Stimulated activated CD8-positive, alpha-beta memory T cell treated with anti-CD3 and anti-CD28 coated beads, Interleukin-15, amount 100 ng/mL, for 48 hours (primary cell): ENCODE measurements around the gene MYLK.

ENCODE experiments used
- DNase-seq, 2 donors: peaks; one replicate each; pipeline ENCODE4 v3.0.0-alpha.2; 2020; ENCODE audit warnings: low read depth in 2 of 2

Gene MYLK

DNA sequence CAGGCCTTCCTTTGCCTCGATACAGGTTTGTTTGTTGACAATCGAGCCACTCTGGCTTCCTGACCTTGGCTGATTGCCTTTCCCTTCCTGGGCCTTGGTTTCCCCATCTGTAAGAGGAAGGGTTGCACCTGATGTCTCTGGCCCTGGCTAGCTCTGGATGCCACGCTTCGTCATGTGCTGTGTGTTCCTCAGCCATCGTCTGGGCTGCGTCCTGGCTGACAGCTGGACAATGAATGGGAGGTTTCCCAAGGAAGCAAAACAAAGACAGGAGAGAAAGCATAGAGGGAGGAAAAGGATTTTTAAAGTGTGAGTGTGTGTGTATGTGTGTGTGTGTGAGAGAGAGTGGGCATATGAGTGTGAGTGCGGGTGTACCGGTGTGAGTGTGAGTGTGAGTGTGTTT lies 234.0 kb downstream of the MYLK start:
- DNase-seq, result no peak

DNA sequence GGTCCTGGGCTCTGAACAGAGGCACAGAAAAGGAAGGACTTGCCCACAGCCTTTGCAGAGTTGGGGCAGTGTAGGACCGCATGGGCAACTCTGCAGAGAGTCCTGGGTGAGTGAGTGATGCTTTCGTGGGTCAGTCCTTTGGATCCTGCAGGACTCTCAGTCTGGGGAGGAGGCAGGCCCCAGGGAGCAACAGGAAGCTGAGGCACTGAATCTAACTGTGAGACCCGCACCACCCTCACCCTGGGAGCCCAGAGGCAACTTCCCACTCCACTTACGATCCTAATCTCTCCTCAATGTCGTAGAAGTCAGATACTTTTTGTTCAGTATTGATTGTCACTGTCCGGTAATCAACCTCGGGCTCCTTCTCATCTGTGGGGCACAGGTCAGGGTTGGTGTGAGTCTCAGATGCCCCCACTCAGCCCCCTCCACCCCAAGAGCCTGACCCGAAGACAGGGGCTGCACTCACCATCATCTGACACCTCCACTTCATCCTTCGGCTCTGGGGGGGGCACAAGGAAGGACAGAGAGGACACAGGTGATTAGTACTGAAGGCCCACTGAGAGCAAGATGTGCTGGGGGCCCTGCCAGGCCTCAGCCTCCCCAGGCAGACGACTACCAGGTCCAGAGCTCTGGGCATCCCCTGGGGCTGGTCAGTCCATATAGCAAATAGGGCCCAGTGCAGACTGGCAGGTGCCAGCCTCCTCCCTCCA lies 235.3 kb downstream of the MYLK start:
- no peak for DNase-seq

DNA sequence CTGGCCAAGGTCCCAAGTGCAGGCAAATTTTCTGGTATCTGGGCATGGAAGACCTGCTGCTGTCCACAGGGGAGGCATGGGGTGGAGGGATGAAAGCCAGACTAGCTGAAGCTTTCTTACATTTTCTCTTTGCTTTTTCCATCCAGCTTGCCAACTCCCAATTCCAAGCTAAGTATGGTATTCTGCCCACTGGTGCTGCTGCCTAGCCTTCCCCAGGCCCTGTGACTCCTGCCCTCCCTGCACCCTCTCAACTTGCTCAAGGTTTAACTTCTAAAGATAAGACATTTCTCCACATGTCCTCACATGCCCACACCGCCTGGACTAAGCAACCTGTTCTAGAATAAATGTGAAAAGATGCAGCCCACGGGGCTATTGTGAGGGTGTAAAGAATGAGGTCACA lies 239.8 kb downstream of the MYLK start:
- no peak for DNase-seq

DNA sequence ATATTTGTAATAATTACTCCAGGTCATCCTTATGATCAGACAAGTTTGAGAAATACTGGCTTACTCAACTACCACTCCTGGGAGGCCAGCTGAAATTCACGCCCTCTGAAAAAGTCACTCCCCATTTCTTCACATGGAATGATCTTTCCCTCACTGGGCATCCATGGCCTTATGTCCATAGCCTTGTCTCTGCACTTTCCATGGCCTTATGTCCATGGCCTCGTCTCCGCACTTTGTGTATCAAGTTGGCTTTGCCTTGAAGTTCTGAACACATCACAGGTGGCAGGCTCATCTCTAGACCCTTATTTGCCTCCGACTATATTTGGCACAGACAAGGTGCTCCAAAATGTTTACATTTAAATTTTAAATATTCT lies 241.2 kb downstream of the MYLK start:
- DNase-seq, result no peak

DNA sequence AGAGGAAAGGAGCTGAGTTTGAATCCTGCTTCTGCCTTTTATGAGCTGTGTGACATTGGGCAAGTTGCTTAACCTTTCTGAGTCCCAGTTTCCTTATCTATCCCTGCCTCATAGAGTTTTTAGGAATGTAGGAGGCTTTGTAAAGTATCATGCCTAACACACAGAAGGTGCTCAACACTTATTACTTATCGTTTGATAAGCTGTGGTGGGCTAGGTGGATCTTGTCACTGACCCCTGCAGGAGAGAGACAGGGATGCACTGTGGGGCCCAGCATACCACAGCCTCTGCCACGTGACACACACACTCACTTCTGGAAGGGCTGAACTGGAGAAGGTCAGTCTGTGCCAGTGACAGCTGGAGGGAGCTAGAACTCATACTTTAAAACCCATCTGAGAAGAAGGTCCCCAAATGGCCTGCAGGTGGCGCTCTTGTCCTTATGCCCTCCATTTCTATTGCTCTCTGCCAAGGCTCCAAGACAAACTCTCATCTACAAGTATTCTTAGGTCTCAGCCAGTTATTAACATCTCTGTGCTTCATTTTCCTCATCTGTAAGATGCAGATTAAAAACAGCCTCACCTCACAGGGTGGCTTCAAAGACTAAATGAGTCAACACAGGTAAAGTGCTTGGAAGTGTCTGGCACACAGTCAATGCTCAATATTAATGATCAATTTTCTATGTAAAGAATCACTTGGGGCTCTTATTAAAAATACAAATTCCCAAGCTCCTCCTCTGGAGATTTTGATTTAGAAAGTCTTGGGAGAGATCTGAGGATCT lies 241.8 kb downstream of the MYLK start:
- peak; percentile 20 to 23 for DNase-seq

DNA sequence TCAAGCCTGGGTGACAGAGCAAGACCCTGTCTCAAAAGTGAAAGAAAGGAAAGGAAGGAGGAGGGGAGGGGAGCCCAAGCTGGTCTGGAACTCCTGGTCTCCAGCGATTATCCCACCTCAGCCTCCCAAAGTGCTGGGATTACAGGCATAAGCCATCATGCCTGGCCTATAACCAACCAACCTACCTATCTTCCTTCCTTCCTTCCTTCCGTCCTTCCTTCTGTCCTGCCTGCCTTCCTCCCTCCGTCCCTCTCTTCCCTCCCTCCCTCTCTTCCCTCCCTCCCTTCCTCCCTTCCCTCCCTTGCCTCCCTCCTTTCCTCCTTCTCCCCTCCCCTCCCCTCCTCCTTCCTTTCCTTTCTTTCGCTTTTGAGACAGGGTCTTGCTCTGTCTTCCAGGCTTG lies 242.6 kb downstream of the MYLK start:
- no peak for DNase-seq

DNA sequence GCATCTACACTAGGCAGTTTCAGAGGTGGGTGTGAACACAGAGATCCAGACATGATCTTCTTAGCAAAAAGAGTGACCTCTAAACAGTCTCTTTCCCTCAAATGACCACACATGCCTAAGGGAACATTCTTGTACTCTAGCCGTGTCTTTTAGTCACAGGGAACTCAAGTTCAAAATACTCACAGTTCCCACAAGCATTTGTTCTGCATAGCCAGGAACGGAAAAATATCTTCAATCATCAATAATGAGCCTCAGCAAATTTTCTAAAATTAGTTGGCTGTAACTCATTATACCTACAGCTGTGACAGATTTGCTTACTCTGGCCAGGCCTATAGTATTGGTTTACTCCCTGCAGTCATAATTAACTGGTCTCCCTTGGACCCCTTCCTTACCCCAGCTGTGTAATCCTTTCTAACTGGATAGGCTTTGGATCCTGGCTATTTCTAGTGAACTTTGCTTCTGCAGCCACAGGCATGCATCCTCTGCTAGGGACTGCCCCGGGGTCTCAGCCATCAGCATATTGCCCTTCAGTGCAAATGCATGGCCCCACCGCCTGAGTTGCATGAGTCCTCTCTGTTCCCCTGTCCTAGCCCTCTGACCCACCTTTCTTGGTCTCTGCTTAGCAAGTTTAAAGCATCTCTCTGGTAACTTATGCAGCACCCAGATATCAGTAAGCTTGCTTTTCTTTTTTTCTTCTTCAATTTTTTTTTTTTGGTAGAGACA lies 243.2 kb downstream of the MYLK start:
- no peak for DNase-seq

DNA sequence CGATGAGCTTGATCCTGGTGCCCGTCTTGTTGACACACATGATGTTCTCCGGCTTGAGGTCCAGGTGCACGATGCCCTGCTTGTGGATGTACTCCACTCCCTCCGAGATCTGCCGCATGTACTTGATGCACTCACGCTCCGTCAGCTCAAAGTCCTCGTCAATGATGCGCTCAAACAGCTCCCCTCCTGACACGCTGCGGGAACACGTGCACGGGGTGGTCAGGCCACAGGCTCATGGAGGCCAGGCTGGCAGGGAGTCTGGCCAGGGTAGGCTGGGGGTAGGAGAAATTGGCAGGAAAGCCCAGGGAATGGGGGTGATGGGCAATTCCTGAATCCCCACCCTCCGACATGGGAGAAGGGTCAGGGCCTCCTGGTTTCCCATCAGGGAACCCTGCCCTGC lies 243.8 kb downstream of the MYLK start:
- no peak for DNase-seq

DNA sequence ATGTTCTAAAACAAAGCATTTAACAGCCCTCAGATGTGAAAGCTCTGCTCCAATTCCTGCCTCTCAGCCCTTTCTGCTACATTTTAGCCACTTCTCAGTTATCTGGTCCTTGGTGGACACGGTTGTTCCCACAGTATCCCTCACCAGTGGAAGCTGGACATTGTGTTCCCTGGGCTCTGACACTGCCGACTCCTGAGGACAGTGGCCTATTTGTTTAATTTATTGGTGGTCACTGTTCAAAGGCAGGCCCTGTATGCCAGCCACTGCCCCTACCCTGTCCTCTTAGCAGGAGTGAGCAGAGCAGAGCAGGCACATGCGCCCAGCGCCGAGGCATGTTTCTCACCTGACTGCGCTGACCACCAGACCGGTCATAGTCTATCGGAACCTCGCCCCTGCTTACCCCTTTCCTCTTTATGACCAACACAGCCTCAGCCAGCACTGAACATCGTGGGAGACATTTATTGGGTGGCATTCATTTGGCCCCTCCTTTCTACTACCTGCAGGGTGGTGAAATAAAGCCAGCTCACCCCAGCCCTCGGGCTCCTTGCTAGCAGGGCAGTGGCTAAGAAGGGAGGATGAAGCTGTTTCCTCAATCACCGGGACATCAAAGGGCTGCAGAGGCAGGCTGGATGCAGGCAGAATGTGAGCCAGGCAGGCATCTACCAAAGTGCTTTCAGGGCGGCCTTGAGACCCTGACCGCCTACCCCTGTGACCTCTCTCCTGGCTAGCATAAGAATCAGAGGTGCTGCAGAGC lies 245.0 kb downstream of the MYLK start:
- DNase-seq, result no peak

DNA sequence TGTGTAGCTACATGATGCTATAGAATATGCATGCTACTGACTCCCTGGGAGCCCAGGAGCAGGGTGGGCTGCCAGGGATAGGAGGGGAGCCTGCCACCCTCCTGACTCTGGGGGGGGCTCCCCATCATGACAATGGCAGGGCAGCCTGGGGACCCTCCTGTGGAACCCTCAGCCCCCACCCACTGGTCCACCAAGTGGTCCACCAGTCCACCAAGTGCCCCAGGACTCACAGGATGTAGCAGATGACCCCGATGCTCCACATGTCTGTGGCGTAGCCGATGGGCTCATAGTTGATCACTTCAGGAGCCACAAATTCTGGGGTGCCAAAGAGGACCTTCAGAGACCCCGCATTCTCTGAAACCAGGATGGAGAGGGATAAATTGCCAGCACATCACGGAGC lies 246.3 kb downstream of the MYLK start:
- no peak for DNase-seq

DNA sequence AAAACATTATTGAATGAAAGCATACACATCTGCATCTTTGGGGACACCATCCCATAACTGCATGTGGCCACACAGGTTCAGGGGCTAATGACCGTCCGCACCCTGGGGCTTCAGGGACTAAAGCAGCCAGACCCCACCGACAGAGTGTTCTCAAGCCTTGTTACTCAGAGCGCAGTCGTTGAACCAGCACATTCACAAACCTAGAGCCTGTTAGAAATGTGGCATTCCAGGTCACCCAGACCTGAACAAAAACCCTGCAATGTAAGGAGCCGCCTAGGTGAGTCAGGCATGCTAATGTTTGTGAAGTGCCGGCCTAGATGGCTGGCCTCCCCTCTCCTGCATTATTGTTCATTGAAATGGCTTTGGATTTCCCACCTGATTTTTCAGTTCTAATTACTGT lies 247.0 kb downstream of the MYLK start:
- DNase-seq, result no peak

DNA sequence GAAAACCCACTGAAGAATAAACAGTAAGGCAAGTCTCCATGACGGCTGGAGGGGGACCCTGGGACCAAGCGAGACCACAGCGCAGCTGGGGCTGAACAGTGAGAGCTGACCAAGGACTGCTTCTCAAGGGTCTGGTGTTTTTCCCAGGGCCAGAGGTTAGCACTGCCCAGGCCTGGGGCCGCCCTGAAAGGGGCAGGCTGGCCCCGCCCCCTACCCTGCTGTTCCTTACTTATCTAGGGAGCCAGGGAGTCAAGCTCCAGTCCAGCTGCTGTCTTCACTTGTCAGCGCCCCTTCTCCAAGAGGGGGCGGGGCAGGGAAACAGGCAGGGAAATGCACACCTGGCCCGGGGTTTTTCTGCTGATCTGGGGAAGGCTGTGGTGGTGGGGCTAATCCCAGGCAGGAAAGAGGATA lies 247.7 kb downstream of the MYLK start:
- no peak for DNase-seq

DNA sequence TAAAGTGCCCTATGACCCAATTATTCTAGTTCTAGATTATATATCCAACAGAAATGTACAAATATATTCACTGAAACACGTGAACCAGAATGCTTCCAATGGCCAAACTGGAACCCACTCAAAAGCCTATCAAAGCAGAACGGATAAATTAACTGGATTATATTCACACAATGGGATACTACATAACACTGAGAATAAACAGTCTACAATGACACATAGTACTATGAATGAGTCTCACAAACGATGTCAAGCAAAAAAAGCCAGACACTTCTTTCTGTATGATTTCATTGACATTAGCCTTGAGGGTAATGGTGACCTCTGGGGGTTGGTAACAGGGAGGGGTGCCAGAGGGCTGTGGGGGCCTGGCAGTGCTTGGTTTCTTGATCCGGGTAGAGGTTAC lies 248.4 kb downstream of the MYLK start:
- DNase-seq, result no peak

DNA sequence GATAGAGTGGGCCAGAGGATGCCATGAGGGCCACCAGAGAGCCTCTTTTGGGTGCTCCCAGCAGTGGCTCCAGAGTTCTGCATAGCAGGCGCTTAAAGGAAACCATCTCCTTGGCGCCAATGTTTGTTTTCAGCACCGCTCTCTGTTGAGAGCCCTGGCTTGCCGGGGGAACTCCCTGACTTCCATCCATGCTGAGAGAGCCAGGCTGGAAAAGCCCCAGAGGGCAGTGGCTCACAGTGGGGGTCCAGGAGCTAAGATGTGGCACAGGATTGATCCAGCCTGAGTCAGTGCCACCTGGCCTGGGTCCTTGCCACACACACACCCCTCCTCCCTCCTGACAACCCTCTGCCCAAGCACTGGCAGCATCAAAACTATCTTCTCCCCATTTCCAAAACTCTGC lies 248.9 kb downstream of the MYLK start:
- no peak for DNase-seq

DNA sequence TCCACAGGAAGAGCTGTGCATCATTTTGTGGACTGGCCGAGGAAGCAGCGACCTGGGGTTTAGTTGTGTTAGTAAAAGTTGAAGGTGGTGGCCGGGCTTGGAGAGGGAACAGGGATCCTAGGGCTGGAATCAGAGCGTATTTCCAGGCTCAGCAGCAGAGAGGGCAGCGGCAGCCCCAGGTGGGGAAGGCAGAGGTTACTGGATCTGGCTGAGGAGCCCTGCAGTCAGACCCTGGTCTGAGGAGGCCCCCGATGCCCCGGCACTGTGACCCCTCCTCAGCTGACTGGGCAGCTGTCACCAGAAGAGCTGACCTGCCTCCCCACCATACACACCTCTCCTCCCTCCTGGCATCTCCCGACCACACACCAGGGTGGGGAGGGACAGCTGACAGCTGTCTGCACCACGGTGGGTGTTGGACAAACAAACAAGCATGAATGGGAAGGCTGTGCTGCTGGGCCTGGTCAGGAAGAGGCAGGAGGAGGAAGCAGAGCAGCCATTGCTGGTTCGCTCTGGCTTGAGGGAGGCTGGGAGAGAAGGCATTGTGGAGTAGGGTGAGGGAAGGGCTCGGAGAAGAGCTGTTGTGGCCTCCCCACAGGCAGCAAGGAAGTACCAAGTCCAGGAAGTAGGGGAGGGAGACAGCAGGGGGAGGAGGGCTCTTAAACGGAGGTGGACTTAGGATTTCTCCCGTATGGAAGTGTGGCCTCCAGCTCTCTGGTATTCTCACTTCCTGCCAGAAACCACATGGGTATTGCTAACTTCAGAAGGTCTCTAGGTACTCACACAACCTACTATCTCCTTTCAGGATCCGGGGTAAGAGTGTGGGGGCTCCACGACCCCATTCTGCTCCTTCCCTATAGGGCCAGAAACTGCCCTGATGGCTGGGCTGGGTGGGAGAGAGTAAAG lies 249.7 kb downstream of the MYLK start:
- no peak for DNase-seq

DNA sequence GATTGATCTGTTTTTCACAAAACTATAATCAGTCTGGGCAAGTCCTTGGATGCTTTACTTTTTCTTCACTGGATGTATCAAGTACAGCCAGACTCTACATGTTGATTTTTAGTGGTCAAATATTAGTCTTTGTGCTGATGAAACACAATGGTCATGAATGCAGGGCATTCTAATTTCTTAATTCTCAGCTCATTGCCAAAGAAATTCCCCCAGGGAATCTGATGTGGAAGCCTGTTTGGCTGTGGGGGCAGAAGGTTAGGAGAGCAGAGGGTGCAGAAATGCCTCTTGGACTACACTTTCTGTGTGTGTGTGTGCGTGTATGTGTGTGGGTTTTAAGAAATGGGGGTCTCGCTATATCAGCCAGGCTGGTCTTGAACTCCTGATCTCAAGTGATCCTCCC lies 250.6 kb downstream of the MYLK start:
- DNase-seq, result no peak

DNA sequence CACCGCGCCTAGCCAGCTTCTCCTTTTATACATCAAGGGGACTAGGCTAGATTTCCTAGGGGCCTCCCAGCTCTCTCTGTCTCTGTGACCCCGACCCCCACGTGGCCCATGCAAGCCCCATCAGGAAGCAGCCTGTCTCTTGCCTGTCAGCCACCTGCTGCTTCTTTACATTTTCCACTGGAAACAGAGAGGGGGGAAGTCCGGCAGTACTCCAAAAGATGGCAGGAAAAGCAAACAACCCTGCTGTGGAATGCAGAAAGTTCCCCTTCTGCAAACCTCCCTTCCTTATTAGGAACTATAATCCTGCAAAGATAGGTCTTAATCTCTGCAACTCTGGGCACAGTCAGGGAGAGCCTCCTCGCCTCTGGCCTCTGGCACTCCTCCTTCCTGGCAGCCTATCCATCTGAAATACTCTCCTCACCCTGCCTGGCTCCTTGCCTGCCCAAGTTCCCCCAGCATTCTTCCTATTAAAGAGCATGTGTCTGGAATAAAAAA lies 251.9 kb downstream of the MYLK start:
- no peak for DNase-seq

DNA sequence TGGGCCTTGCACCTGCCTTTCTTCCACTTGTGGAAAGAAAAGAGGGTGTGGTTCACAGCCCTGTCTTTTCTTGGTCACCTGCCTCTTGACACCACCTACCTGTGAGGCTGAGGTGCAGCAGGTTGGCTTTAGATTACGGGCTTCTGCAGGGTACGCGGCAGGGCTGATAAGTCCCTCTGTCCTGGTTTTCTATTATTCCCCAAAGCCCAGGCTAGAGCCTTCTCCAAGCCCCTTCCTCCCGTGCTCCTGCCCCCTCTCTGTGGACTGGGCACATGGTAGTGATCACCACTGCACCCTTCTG lies 254.4 kb downstream of the MYLK start:
- DNase-seq, result no peak

DNA sequence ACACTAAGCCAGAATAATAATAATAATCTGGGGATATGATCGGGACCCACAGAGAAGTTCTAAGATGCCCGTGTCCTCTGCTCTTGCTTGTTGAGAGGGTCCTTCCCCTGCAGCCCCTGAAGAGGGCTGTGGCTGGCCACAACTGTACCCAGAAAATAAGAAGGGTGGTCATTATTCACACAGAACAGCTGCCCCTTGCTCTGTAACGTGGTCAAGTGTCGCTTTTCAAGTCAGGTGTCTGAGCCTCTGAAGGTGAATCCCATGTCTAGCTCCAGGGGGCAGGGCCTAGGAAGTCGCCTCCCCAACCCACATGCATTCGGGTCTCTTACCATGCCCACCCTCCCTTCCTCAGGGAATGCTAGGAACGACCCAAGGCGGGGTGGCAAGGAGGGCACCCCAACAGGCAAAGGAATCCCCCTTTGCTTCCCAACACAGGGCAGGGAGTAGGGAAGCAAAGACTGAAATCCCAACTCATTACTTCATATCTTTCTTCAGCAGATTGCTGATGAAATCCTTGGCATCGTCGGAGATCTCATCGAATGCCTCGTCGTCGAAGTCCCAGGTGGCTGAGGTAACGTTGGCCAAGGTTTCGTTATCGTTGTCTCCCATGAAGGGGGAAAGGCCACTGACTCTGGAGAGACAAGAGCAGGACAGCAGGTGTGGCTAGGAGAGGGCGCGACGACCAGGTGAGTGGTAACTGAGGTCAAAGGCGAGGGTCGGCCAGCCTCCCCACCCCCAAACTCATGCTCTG lies 255.0 kb downstream of the MYLK start:
- DNase-seq, result no peak
